Neuronal stem cell (in vitro differentiated cells): ENCODE data around the gene STXBP6.

ENCODE experiments used
- DNase-seq: peaks from one replicate; pipeline ENCODE4 v3.0.0-alpha.2; 2013; ENCODE audit warnings: low spot score
- H2AFZ ChIP-seq: one replicate; pipeline ENCODE4 v1.6.1; 2013; ENCODE audit warnings: mild to moderate bottlenecking, low read length, inconsistent platforms
- H2AK5ac ChIP-seq: 2 replicates; pipeline ENCODE4 v1.6.1; 2013; ENCODE audit warnings: low read depth, mild to moderate bottlenecking, inconsistent platforms, low read length, moderate library complexity, mixed read lengths
- H2BK120ac ChIP-seq: 2 replicates; pipeline ENCODE4 v1.6.1; 2013; ENCODE audit warnings: low read depth, mild to moderate bottlenecking, inconsistent platforms, low read length, moderate library complexity, mixed read lengths
- H2BK12ac ChIP-seq: one replicate; pipeline ENCODE4 v1.6.1; 2013; ENCODE audit warnings: low read length, inconsistent platforms
- H2BK15ac ChIP-seq: 2 replicates; pipeline ENCODE4 v1.6.1; 2013; ENCODE audit warnings: mild to moderate bottlenecking, low read length, inconsistent platforms, mixed read lengths
- H2BK5ac ChIP-seq: one replicate; pipeline ENCODE4 v1.6.1; 2013; ENCODE audit warnings: inconsistent platforms, mild to moderate bottlenecking, low read length, moderate library complexity
- H3K14ac ChIP-seq: one replicate; pipeline ENCODE4 v1.6.1; 2013; ENCODE audit warnings: low read length, inconsistent platforms
- H3K18ac ChIP-seq: 2 replicates; pipeline ENCODE4 v1.6.1; 2013; ENCODE audit warnings: low read length, inconsistent platforms
- H3K23ac ChIP-seq: 2 replicates; pipeline ENCODE4 v1.6.1; 2013; ENCODE audit warnings: low read depth, mild to moderate bottlenecking, mixed read lengths, low read length, inconsistent platforms; ENCODE audit not compliant: poor library complexity
- H3K27ac ChIP-seq: replicated peaks from 3 replicates; pipeline ENCODE4 v1.5.1; 2013; ENCODE audit warnings: low read length, inconsistent platforms
- H3K27me3 ChIP-seq, 3 experiments: 2 replicates each; pipeline ENCODE4 v1.6.1; 2013; ENCODE audit warnings: low read length in 3 of 3, mild to moderate bottlenecking in 2 of 3, inconsistent platforms in 1 of 3, low read depth in 1 of 3, mixed read lengths in 1 of 3, moderate library complexity in 1 of 3; ENCODE audit not compliant: control insufficient read depth in 3 of 3, insufficient read depth in 3 of 3
- H3K36me3 ChIP-seq, 2 donors: replicated peaks in 1 of 2; 2 replicates each; pipeline ENCODE4 v1.6.1; 2013; ENCODE audit warnings: low read length in 2 of 2; ENCODE audit not compliant: control insufficient read depth in 2 of 2, insufficient read depth in 2 of 2
- H3K4ac ChIP-seq: 2 replicates; pipeline ENCODE4 v1.6.1; 2013; ENCODE audit warnings: inconsistent platforms, mild to moderate bottlenecking, low read length, moderate library complexity
- H3K4me1 ChIP-seq, 2 donors: 1 replicate in 1 of 2; 2 replicates in 1 of 2; pipeline ENCODE4 v1.6.1; 2013; ENCODE audit warnings: low read length in 2 of 2, low read depth in 1 of 2; ENCODE audit not compliant: control insufficient read depth in 2 of 2, insufficient read depth in 1 of 2
- H3K4me2 ChIP-seq: one replicate; pipeline ENCODE4 v1.6.1; 2013; ENCODE audit warnings: mild to moderate bottlenecking, low read length, inconsistent platforms; ENCODE audit not compliant: insufficient read depth, poor library complexity, severe bottlenecking
- H3K4me3 ChIP-seq, 2 donors: 2 replicates each; pipeline ENCODE4 v1.5.1; 2013; ENCODE audit warnings: low read length in 2 of 2, mild to moderate bottlenecking in 2 of 2, inconsistent platforms in 1 of 2, moderate library complexity in 1 of 2
- H3K79me1 ChIP-seq: one replicate; pipeline ENCODE4 v1.6.1; 2013; ENCODE audit warnings: low read depth, mild to moderate bottlenecking, inconsistent platforms, low read length, moderate library complexity
- H3K9ac ChIP-seq: one replicate; pipeline ENCODE4 v1.6.1; 2013; ENCODE audit warnings: mild to moderate bottlenecking, low read depth, low read length, inconsistent platforms; ENCODE audit not compliant: poor library complexity
- H3K9me3 ChIP-seq, 2 donors: replicated peaks in 1 of 2; 2 replicates each; pipeline versions ENCODE3 to v1.6.1; 2013; ENCODE audit warnings: low read length in 2 of 2, mild to moderate bottlenecking in 2 of 2, inconsistent platforms in 1 of 2, low read depth in 1 of 2, mixed read lengths in 1 of 2, moderate library complexity in 1 of 2; ENCODE audit not compliant: control insufficient read depth in 2 of 2, insufficient read depth in 1 of 2
- H4K8ac ChIP-seq: one replicate; pipeline ENCODE4 v1.6.1; 2013; ENCODE audit warnings: low read depth, mild to moderate bottlenecking, inconsistent platforms, low read length, moderate library complexity
- H4K91ac ChIP-seq: one replicate; pipeline ENCODE4 v1.6.1; 2013; ENCODE audit warnings: low read length, low read depth, mild to moderate bottlenecking, inconsistent platforms; ENCODE audit not compliant: poor library complexity
- WGBS, 2 donors: extraction: QIAGEN DNeasy Blood & Tissue Kit; methylation state at CpG; one replicate each; pipeline ENCODE4 v1.1.7; 2013; ENCODE audit warnings: missing lambda C conversion rate in 2 of 2, mixed read lengths in 1 of 2; ENCODE audit not compliant: insufficient read length in 2 of 2, insufficient replicate concordance in 1 of 2; ENCODE audit errors: extremely low coverage in 2 of 2; 5-methylcytosine and 5-hydroxymethylcytosine counted together

STXBP6 gene

GRCh38 chr14:24879661-24880386 is 170.1 kb downstream of the STXBP6 start:
- Histone ChIP-seq H3K14ac (no peak overlapping the region), H2BK5ac (no peak overlapping the region), H3K27me3 (no peaks in the 10 kb centered on the region), H3K18ac (no peak overlapping the region), H3K79me1 (no peaks in the 10 kb centered on the region), H3K9ac (no peak overlapping the region), H2BK12ac (no peak overlapping the region), H3K27ac (no peak overlapping the region), H3K4me2 (no peak overlapping the region), H4K91ac (no peak overlapping the region), H3K36me3 (no peaks in the 10 kb centered on the region), H2BK15ac (no peak overlapping the region), H2BK120ac (no peak overlapping the region), H2AK5ac (no peak overlapping the region), H3K4me3 (no peak overlapping the region), H3K23ac (no peak overlapping the region), H2AFZ (no peak overlapping the region), H3K4ac (no peak overlapping the region), H3K4me1 (peaks cover 0 to 6% of the 10 kb centered on the region in 2 donors), H3K9me3 (no peaks in the 10 kb centered on the region), H4K8ac (no peak overlapping the region)
- no peak for DNase-seq
- no CpG with 5 or more reads among the region's 8 CpGs for WGBS, 2 donors

- Histone ChIP-seq H3K4me3 (no peak overlapping the region), H2BK5ac (no peak overlapping the region), H3K23ac (no peak overlapping the region), H3K4ac (no peak overlapping the region), H2AK5ac (no peak overlapping the region), H4K91ac (no peak overlapping the region), H4K8ac (no peak overlapping the region), H3K14ac (no peak overlapping the region), H2AFZ (no peak overlapping the region), H3K27ac (no peak overlapping the region), H3K4me2 (no peak overlapping the region), H3K79me1 (no peaks in the 10 kb centered on the region), H2BK15ac (no peak overlapping the region), H2BK120ac (no peak overlapping the region), H3K27me3 (peaks cover 0 to 6% (median 0%) of the 10 kb centered on the region in 3 experiments), H3K9ac (no peak overlapping the region), H3K18ac (no peak overlapping the region), H2BK12ac (no peak overlapping the region), H3K36me3 (no peaks in the 10 kb centered on the region), H3K9me3 (no peaks in the 10 kb centered on the region), H3K4me1 (peaks cover 0 to 6% of the 10 kb centered on the region in 2 donors)
- no peak for DNase-seq
- no CpG with 5 or more reads among the region's 1 CpG for WGBS, 2 donors
These were observed 173.0 kb downstream of the STXBP6 start for GRCh38 chr14:24876996-24877395.

GRCh38 chr14:24875991-24876878 is 173.7 kb downstream of the STXBP6 start:
- Histone ChIP-seq H3K18ac (no peak overlapping the region), H3K4ac (no peak overlapping the region), H2BK15ac (no peak overlapping the region), H2AFZ (no peak overlapping the region), H3K36me3 (no peaks in the 10 kb centered on the region), H3K27ac (no peak overlapping the region), H2BK120ac (no peak overlapping the region), H2BK5ac (no peak overlapping the region), H3K23ac (no peak overlapping the region), H3K79me1 (no peaks in the 10 kb centered on the region), H3K14ac (no peak overlapping the region), H3K27me3 (peaks cover 0 to 6% (median 0%) of the 10 kb centered on the region in 3 experiments), H4K91ac (no peak overlapping the region), H2BK12ac (no peak overlapping the region), H3K4me2 (no peak overlapping the region), H3K9me3 (no peaks in the 10 kb centered on the region), H2AK5ac (no peak overlapping the region), H3K4me3 (no peak overlapping the region), H3K9ac (no peak overlapping the region), H4K8ac (no peak overlapping the region), H3K4me1 (peaks cover 0 to 6% of the 10 kb centered on the region in 2 donors)
- WGBS, 2 donors = no CpG with 5 or more reads among the region's 4 CpGs
- DNase-seq = no peak

GRCh38 chr14:24875203-24875838 is 174.6 kb downstream of the STXBP6 start:
- no peak overlapping the region for H2BK120ac ChIP-seq
- H2AK5ac ChIP-seq = no peak overlapping the region
- no peak overlapping the region for H2BK12ac ChIP-seq
- no peak overlapping the region for H3K9ac ChIP-seq
- H3K18ac ChIP-seq = no peak overlapping the region
- H4K91ac ChIP-seq = no peak overlapping the region
- peaks cover 0 to 6% (median 0%) of the 10 kb centered on the region in 3 experiments for H3K27me3 ChIP-seq
- no peaks in the 10 kb centered on the region for H3K79me1 ChIP-seq
- H3K4me3 ChIP-seq = no peak overlapping the region
- DNase-seq = no peak
- H3K23ac ChIP-seq = no peak overlapping the region
- H3K36me3 ChIP-seq = no peaks in the 10 kb centered on the region
- H3K4me2 ChIP-seq = no peak overlapping the region
- no peak overlapping the region for H3K27ac ChIP-seq
- no peak overlapping the region for H3K14ac ChIP-seq
- no peak overlapping the region for H2AFZ ChIP-seq
- no peak overlapping the region for H4K8ac ChIP-seq
- peaks cover 0 to 5% of the 10 kb centered on the region in 2 donors for H3K4me1 ChIP-seq
- no peak overlapping the region for H2BK5ac ChIP-seq
- H3K9me3 ChIP-seq = no peaks in the 10 kb centered on the region
- H3K4ac ChIP-seq = no peak overlapping the region
- 100% methylated on average over 1 of the region's 4 CpGs; no CpG with 5 or more reads in 1 of the 2 donors for WGBS, 2 donors
- no peak overlapping the region for H2BK15ac ChIP-seq
